KG1 (cell line): ENCODE data around the gene ARHGAP31.
"Not testable (repeated sequence)": the region's sequence is repeated elsewhere in the genome, so short reads cannot be mapped to it uniquely, and the experiment has no call there.

Experiments used
- DNase-seq: peaks from one replicate; lab custom pipeline; 2025; lab: John Stamatoyannopoulos, UW

Gene ARHGAP31

GRCh38 chr3:119294696-119295671, 801 bp downstream of the ARHGAP31 start:
- DNase-seq: no peak

- DNase-seq: no peak
These were observed 1.9 kb downstream of the ARHGAP31 start for GRCh38 chr3:119295816-119296726.

- DNase-seq: no peak
These were observed 2.5 kb downstream of the ARHGAP31 start for GRCh38 chr3:119296727-119297122.

GRCh38 chr3:119297169-119297568, 3.0 kb downstream of the ARHGAP31 start:
- no peak for DNase-seq

- no peak for DNase-seq
These were observed 4.4 kb downstream of the ARHGAP31 start for GRCh38 chr3:119298565-119298941.

GRCh38 chr3:119300991-119301391, 6.8 kb downstream of the ARHGAP31 start:
- DNase-seq: no peak

- DNase-seq: no peak
These were observed 7.5 kb downstream of the ARHGAP31 start for GRCh38 chr3:119301662-119302061.

- DNase-seq: no peak
These were observed 8.7 kb downstream of the ARHGAP31 start for GRCh38 chr3:119302697-119303551.

GRCh38 chr3:119304201-119304713, 10.1 kb downstream of the ARHGAP31 start:
- no peak for DNase-seq

- no peak for DNase-seq
These were observed 11.1 kb downstream of the ARHGAP31 start for GRCh38 chr3:119305286-119305685.

- DNase-seq: not testable (repeated sequence)
These were observed 12.2 kb downstream of the ARHGAP31 start for GRCh38 chr3:119306378-119306777.

GRCh38 chr3:119308355-119308754, 14.2 kb downstream of the ARHGAP31 start:
- DNase-seq: no peak

GRCh38 chr3:119309591-119309990, 15.4 kb downstream of the ARHGAP31 start:
- DNase-seq: no peak

- DNase-seq: no peak
These were observed 15.9 kb downstream of the ARHGAP31 start for GRCh38 chr3:119310071-119310470.

GRCh38 chr3:119311081-119311925, 17.1 kb downstream of the ARHGAP31 start:
- no peak for DNase-seq

- no peak for DNase-seq
These were observed 19.3 kb downstream of the ARHGAP31 start for GRCh38 chr3:119313461-119313860.

GRCh38 chr3:119314821-119315220, 20.6 kb downstream of the ARHGAP31 start:
- DNase-seq: no peak

GRCh38 chr3:119315600-119316312, 21.6 kb downstream of the ARHGAP31 start:
- no peak for DNase-seq

GRCh38 chr3:119316313-119316670, 22.1 kb downstream of the ARHGAP31 start:
- DNase-seq: no peak

GRCh38 chr3:119318876-119319275, 24.7 kb downstream of the ARHGAP31 start:
- no peak for DNase-seq
